ENCODE data around the gene CEP83. TPM values are rescaled to one million over a fixed set of nuclear protein-coding genes. Genes with fewer than 3 reads are reported as not detected.

The CEP83 gene
- total RNA-seq, 1 experiment from 2014 or later, result 19.2 TPM

DNA sequence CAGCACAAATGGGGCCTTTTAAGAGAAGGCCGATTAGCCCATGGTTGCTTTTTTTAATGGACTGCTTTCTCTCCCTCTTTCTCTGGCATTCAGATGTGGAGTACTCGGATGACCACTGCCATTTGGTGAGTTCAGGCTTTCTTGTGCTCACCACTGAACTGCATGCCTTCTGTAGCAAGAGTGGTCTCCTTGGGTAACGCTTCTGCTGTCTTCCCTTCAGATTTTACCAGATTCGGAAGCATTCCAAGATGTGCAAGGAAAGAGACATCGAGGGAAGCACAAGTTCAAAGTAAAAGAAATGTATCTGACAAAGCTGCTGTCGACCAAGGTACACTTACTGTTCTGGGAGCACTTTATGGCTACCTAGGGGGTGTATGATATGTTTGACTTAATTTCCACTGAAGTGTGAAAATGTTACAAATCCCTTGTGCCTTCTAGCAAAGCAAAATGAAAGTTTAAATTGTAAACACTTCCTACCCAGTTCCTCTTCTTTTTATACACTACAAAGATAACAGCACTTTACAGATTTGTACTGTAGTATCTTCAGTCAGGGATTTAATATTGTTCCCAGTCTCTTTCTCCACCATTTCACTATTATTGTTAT, 162.5 kb downstream of the CEP83 start:
- intact Hi-C loops (cut with micrococcal nuclease), result no loop called here
- ChIA-PET CTCF (no interaction called here), RAD21 (ENCODE audit: low non-redundant PET in 1 of 2, low total read pairs in 2 of 2, uncharacterized antibody in 2 of 2, unreplicated experiment in 2 of 2) (no interaction called here), POLR2A (no interaction called here)
- Histone ChIP-seq H3K9ac (ENCODE audit: low read length) (no peak overlapping the region), H3K4me3 (replicated peaks in 1 of 2; ENCODE audit: low read depth in 1 of 2, low read length in 2 of 2) (no peak overlapping the region), H3K36me3 (ENCODE audit: control insufficient read depth in 1 of 2, insufficient read depth in 2 of 2, low read length in 2 of 2) (no peaks in the 10 kb centered on the region), H3K27ac (ENCODE audit: low read depth, low read length) (no peak overlapping the region), H2AFZ (ENCODE audit: low read depth, low read length, poor library complexity, severe bottlenecking) (no peak overlapping the region), H3K79me2 (ENCODE audit: insufficient read depth, low read length) (no peaks in the 10 kb centered on the region), H3K9me2 (ENCODE audit: insufficient read depth) (no peaks in the 10 kb centered on the region), H3K4me1 (ENCODE audit: control insufficient read depth in 1 of 2, insufficient read depth in 2 of 2, low read length in 2 of 2) (no peaks in the 10 kb centered on the region), H4K20me1 (ENCODE audit: insufficient read depth) (no peaks in the 10 kb centered on the region), H3K9me3 (ENCODE audit: control insufficient read depth in 1 of 2, insufficient read depth in 1 of 2, low read depth in 1 of 2, low read length in 2 of 2) (no peaks in the 10 kb centered on the region), H3K4me2 (ENCODE audit: low read length) (no peak overlapping the region), H3K27me3 (ENCODE audit: insufficient read depth, low read length) (no peaks in the 10 kb centered on the region)
- no peak for TF ChIP-seq TCF7L2 (IDR thresholded peaks at IDR 0.05; ENCODE audit: borderline replicate concordance, extremely low read depth, insufficient read depth, insufficient read length)
- no peak for TF ChIP-seq ELF1 (IDR thresholded peaks at IDR 0.05; ENCODE audit: borderline replicate concordance, low read depth)
- TF ChIP-seq, protein P1, sequence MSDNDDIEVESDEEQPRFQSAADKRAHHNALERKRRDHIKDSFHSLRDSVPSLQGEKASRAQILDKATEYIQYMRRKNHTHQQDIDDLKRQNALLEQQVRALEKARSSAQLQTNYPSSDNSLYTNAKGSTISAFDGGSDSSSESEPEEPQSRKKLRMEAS (IDR thresholded peaks at IDR 0.05), result no peak
- TF ChIP-seq POLR2A (IDR thresholded peaks at IDR 0.05; ENCODE audit: borderline replicate concordance, extremely low read depth, insufficient read depth, insufficient read length), result no peak
- TF ChIP-seq RAD21 (IDR thresholded peaks at IDR 0.05; ENCODE audit: low read depth), result no peak
- TF ChIP-seq EZH2 (IDR thresholded peaks at IDR 0.05), result no peak
- TF ChIP-seq, protein P2, sequence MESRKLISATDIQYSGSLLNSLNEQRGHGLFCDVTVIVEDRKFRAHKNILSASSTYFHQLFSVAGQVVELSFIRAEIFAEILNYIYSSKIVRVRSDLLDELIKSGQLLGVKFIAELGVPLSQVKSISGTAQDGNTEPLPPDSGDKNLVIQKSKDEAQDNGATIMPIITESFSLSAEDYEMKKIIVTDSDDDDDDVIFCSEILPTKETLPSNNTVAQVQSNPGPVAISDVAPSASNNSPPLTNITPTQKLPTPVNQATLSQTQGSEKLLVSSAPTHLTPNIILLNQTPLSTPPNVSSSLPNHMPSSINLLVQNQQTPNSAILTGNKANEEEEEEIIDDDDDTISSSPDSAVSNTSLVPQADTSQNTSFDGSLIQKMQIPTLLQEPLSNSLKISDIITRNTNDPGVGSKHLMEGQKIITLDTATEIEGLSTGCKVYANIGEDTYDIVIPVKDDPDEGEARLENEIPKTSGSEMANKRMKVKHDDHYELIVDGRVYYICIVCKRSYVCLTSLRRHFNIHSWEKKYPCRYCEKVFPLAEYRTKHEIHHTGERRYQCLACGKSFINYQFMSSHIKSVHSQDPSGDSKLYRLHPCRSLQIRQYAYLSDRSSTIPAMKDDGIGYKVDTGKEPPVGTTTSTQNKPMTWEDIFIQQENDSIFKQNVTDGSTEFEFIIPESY (IDR thresholded peaks at IDR 0.05; ENCODE audit: extremely low read depth, insufficient replicate concordance, low read length), result no peak
- TF ChIP-seq EGR1 (IDR thresholded peaks at IDR 0.05; ENCODE audit: low read depth), result no peak
- TF ChIP-seq, protein P3, sequence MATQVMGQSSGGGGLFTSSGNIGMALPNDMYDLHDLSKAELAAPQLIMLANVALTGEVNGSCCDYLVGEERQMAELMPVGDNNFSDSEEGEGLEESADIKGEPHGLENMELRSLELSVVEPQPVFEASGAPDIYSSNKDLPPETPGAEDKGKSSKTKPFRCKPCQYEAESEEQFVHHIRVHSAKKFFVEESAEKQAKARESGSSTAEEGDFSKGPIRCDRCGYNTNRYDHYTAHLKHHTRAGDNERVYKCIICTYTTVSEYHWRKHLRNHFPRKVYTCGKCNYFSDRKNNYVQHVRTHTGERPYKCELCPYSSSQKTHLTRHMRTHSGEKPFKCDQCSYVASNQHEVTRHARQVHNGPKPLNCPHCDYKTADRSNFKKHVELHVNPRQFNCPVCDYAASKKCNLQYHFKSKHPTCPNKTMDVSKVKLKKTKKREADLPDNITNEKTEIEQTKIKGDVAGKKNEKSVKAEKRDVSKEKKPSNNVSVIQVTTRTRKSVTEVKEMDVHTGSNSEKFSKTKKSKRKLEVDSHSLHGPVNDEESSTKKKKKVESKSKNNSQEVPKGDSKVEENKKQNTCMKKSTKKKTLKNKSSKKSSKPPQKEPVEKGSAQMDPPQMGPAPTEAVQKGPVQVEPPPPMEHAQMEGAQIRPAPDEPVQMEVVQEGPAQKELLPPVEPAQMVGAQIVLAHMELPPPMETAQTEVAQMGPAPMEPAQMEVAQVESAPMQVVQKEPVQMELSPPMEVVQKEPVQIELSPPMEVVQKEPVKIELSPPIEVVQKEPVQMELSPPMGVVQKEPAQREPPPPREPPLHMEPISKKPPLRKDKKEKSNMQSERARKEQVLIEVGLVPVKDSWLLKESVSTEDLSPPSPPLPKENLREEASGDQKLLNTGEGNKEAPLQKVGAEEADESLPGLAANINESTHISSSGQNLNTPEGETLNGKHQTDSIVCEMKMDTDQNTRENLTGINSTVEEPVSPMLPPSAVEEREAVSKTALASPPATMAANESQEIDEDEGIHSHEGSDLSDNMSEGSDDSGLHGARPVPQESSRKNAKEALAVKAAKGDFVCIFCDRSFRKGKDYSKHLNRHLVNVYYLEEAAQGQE (IDR thresholded peaks at IDR 0.05; ENCODE audit: low read depth), result no peak
- TF ChIP-seq SRF (IDR thresholded peaks at IDR 0.05; ENCODE audit: low read depth), result no peak
- no peak for TF ChIP-seq CEBPB (IDR thresholded peaks at IDR 0.05; ENCODE audit: low read depth)
- no peak for TF ChIP-seq POLR2AphosphoS5 (IDR thresholded peaks at IDR 0.05; ENCODE audit: low read depth, low read length)
- no peak for TF ChIP-seq EZH2phosphoT487 (IDR thresholded peaks at IDR 0.05; ENCODE audit: borderline replicate concordance)
- no peak for TF ChIP-seq SIN3A (IDR thresholded peaks at IDR 0.05; ENCODE audit: low read depth)
- no peak for TF ChIP-seq ZFX (IDR thresholded peaks at IDR 0.05)
- TF ChIP-seq CBX3 (IDR thresholded peaks at IDR 0.05; ENCODE audit: low read depth), result no peak
- no peak for DNase-seq (ENCODE audit: low read depth, low spot score)
- no TSS peak for BruUV-seq (replicated peaks)
- no peak for ATAC-seq

Measured in HCT116 (cell line).